Small intestine (tissue), 7 donors: ENCODE data around the gene MAU2. TPM values are rescaled to one million over a fixed set of nuclear protein-coding genes. Genes with fewer than 3 reads are reported as not detected.

ENCODE experiments used
- DNase-seq, 2 donors: peaks; one replicate each; pipeline versions ENCODE4 v3.0.0 to v3.0.0-alpha.2; 2013
- FAIRE-seq: peaks from 2 replicates; lab custom pipeline; 2012; peaks lifted over from hg19 to GRCh38; lab: Jason Lieb, UNC
- H3K27ac ChIP-seq, 3 donors: one replicate each; pipeline ENCODE4 v1.5.1; 2013; ENCODE audit warnings: low read length in 2 of 3, mild to moderate bottlenecking in 2 of 3, control low read depth in 1 of 3, inconsistent platforms in 1 of 3, low read depth in 1 of 3, moderate library complexity in 1 of 3
- H3K27me3 ChIP-seq, 3 donors: one replicate each; pipeline ENCODE4 v1.6.1; 2013; ENCODE audit warnings: low read length in 3 of 3, inconsistent platforms in 1 of 3; ENCODE audit not compliant: control insufficient read depth in 3 of 3, insufficient read depth in 3 of 3
- H3K36me3 ChIP-seq, 3 donors: one replicate each; pipeline ENCODE4 v1.6.1; 2013; ENCODE audit warnings: low read length in 3 of 3, inconsistent platforms in 1 of 3, low read depth in 1 of 3, mild to moderate bottlenecking in 1 of 3, moderate library complexity in 1 of 3; ENCODE audit not compliant: control insufficient read depth in 3 of 3, insufficient read depth in 2 of 3
- H3K4me1 ChIP-seq, 3 donors: one replicate each; pipeline ENCODE4 v1.6.1; 2013; ENCODE audit warnings: low read length in 2 of 3, inconsistent platforms in 1 of 3, low read depth in 1 of 3, mild to moderate bottlenecking in 1 of 3, moderate library complexity in 1 of 3; ENCODE audit not compliant: control insufficient read depth in 3 of 3, insufficient read depth in 2 of 3
- H3K4me3 ChIP-seq, 3 donors: one replicate each; pipeline ENCODE4 v1.5.1; 2013; ENCODE audit warnings: low read length in 3 of 3, control low read depth in 1 of 3, inconsistent platforms in 1 of 3, low read depth in 1 of 3, mild to moderate bottlenecking in 1 of 3, moderate library complexity in 1 of 3
- H3K9me3 ChIP-seq, 2 donors: one replicate each; pipeline ENCODE4 v1.6.1; 2013; ENCODE audit warnings: low read depth in 1 of 2, low read length in 1 of 2; ENCODE audit not compliant: control insufficient read depth in 2 of 2, insufficient read depth in 1 of 2
- WGBS, 3 donors: extraction: QIAGEN DNeasy Blood & Tissue Kit; methylation state at CpG; one replicate each; pipeline ENCODE4 v1.1.7; 2013; 5-methylcytosine and 5-hydroxymethylcytosine counted together
- polyA plus RNA-seq, 4 donors: library from polyadenylated mRNA; stranded (reverse) in 3 of 4; unstranded in 1 of 4; fragments of 200-250 nt in 3 of 4; fragments of 120-200 nt in 1 of 4; gene quantifications; one replicate each; pipeline versions ENCODE4 v1.2.1 to v1.2.3, GENCODE V29; 2013
- donor health status: healthy with polysubstance abuse.
- donor health status: control.
- donor health status: control.
- donor health status: Bipolar disorder and iron deficiency.
- donor health status: healthy.

MAU2 gene
- polyA plus RNA-seq, 4 donors: 11.6 to 51.3 (median 18.6) TPM

DNA sequence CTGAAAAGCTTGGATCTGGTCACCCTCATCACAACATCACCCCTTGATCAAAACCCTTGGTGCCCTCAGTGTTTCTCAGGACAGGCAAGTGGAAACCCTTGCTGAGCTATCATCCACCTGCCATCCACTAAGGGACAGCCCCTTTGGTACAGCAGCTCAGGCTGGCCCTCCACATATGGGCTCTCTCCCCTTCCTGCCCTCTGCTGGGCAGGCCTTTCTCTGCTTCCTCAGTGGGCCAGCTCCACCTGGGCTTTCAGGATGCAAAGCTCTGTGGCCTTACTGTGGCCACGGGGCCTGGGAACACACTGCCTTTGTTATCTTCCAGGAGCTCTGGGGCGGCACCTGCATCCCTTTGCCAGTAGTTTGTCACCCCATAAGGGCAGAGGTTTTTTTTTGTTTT is 5.2 kb upstream of the MAU2 start:
- no peak overlapping the region for H3K4me3 ChIP-seq
- 80 to 94% (median 93%) methylated on average over 2 of the region's 2 CpGs for WGBS, 3 donors
- FAIRE-seq (no peak), DNase-seq (no peak)
- H3K9me3 ChIP-seq: no peaks in the 10 kb centered on the region
- H3K36me3 ChIP-seq: peaks cover 3 to 53% (median 7%) of the 10 kb centered on the region in 3 donors
- peaks cover 0 to 4% (median 3%) of the 10 kb centered on the region in 3 donors for H3K4me1 ChIP-seq
- no peaks in the 10 kb centered on the region for H3K27me3 ChIP-seq
- H3K27ac ChIP-seq: no peak overlapping the region

DNA sequence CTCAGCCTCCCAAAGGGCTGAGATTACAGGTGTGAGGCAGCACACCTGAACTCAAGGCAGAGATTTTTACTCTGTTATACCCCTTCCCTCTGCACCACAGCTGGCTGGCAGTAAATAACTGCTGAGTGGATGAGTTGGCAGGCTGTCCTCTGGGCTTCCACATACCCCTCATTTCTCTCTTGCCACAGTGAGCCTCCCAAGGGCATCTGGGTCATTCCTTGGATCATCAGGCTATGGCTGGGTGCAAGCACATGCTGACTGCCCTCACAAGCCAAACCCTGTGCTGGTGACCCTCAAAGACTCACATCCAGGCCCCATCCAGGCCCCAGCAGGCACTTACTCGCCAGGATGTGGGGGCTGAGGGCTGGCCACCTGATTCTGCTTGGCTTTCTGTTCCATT is 4.5 kb upstream of the MAU2 start:
- FAIRE-seq (no peak), DNase-seq (no peak)
- no peaks in the 10 kb centered on the region for H3K9me3 ChIP-seq
- no peak overlapping the region for H3K27ac ChIP-seq
- H3K4me3 ChIP-seq: no peak overlapping the region
- WGBS, 3 donors: 98 to 100% (median 100%) methylated on average over 1 of the region's 1 CpG
- peaks cover 0 to 4% (median 3%) of the 10 kb centered on the region in 3 donors for H3K4me1 ChIP-seq
- H3K27me3 ChIP-seq: no peaks in the 10 kb centered on the region
- H3K36me3 ChIP-seq: peaks cover 3 to 48% (median 6%) of the 10 kb centered on the region in 3 donors

DNA sequence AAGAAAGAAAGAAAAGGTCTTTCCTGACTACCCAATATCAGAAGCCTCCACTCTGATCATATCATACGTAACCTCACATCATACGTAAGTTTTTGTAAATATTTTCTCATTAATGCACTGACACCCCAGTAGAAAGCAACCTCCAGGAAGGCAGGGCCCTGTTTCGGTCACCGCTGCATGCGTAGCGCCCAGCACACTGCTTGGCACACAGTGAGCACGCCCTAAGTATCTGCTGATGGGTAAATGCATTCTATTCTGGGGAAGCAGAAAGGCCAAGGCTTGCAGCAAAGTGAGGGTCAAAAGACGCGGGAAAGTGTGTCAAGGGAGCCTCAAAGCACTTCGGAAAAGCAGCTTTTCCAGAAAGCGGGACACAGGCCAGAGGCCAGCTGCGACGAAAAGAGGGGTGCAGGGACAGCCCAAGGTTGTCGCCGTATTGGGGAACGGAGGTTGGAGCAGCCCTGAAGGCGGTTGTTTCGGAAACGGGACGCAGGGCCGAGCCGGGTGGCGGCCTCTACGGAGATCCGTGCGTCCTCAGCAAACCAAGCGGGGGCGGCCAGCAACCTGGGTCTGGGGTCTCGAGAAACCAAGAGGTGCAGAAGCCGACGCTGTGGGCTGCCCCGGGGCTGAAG is 783 bp upstream of the MAU2 start:
- FAIRE-seq (no peak), DNase-seq (peak in 1 of 2 donors; percentile 21)
- peaks cover 0 to 4% (median 3%) of the 10 kb centered on the region in 3 donors for H3K4me1 ChIP-seq

DNA sequence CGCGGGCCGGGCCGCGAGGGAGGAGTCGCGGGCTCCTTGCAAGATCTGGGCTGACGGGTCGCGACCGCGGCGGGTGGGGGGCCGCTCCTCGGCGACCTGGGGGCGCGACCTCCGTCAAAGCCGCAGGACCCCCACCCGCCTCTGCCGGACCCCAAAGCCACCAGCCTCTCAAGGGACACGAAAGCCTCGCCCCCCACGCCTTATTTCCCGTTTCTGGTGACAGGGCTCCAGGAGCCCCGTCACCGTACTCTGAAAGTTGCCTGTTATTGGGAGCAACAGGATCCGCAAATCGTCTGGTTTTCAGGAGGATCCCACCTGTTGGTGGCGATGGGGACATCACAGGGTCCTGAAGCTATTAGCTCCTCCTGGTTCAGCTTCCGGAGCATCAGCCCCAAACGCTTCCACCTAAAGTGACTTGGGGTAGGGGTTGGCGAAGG is 530 bp downstream of the MAU2 start:
- FAIRE-seq (no peak), DNase-seq (peak in 1 of 2 donors; percentile 44)
- Histone ChIP-seq H3K4me3 (peak overlapping the region; percentile 80 to 97 (median 93)), H3K36me3 (peaks cover 2 to 40% (median 3%) of the 10 kb centered on the region in 3 donors), H3K27ac (peak overlapping the region; percentile 81 to 97 (median 88)), H3K27me3 (no peaks in the 10 kb centered on the region), H3K4me1 (peaks cover 0 to 4% (median 3%) of the 10 kb centered on the region in 3 donors), H3K9me3 (no peaks in the 10 kb centered on the region)
- 1% methylated on average over 26 to 34 of the region's 34 CpGs for WGBS, 3 donors

More for the DNA sequence above, 783 bp upstream of the MAU2 start:
- Histone ChIP-seq H3K36me3 (peaks cover 2 to 43% (median 3%) of the 10 kb centered on the region in 3 donors), H3K27ac (peak overlapping the region; percentile 81 to 97 (median 88)), H3K9me3 (no peaks in the 10 kb centered on the region), H3K27me3 (no peaks in the 10 kb centered on the region), H3K4me3 (peak overlapping the region; percentile 80 to 97 (median 93))
- 3 to 5% (median 4%) methylated on average over 31 to 32 of the region's 32 CpGs for WGBS, 3 donors

DNA sequence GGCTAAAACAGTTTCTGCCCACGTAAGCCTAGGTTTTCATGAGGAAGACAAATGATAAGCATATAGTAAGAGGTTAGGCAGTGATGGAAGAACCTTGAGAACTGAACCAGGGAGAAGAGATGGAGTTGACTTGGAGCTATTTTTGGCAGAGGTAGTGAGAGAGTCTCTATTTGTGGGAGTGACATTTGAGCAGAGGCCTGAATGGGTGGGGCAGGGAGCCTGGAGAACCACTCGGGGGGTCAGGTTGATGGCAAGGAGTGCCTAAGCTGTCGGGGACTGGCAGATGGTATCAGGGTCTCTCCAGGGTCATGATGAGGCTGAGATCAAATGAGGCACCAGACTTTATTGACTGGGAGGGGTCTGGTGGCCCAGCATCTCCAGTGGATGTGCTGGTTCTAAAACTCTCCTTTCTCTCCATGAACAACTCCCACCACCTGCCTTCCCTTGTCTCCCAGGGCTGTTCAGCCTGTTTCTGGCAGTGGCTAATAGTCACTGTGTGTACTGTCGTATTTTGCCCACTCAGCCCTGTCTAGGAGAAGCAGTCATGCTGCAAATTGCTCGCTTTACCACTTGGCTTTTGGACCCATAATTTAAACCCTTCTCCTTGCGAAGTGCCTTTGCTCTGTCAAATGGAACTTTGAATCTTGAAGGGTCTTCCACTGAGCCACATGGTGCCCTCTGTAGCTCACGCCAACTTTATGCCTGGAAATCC is 3.6 kb downstream of the MAU2 start:
- H3K27me3 ChIP-seq: no peaks in the 10 kb centered on the region
- H3K9me3 ChIP-seq: no peaks in the 10 kb centered on the region
- no peak overlapping the region for H3K27ac ChIP-seq
- FAIRE-seq (no peak), DNase-seq (no peak)
- peaks cover 4 to 50% (median 6%) of the 10 kb centered on the region in 3 donors for H3K36me3 ChIP-seq
- WGBS, 3 donors: 86 to 89% (median 87%) methylated on average over 7 of the region's 7 CpGs
- H3K4me3 ChIP-seq: no peak overlapping the region
- H3K4me1 ChIP-seq: peaks cover 0 to 3% (median 2%) of the 10 kb centered on the region in 3 donors

DNA sequence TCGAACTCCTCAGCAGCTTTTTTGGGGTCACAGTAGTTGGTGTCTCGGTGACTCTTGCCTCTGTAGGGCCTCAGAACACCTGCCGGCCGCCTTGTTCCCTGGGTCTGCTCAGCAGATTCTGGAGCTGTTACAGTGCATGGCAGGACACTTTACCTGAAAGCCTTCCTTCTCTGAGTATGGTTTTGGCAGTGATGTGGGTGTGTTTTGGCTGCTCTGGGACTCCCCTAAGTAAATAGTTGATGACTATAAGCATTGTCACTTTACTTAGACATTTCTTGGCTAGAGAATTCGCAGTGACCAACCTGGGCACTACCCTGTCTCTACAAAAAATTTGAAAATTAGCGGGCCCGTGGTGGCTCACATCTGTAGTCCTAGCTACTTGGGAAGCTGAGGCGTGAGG is 7.0 kb downstream of the MAU2 start:
- Histone ChIP-seq H3K27me3 (no peaks in the 10 kb centered on the region), H3K4me1 (no peaks in the 10 kb centered on the region), H3K4me3 (no peak overlapping the region), H3K36me3 (peaks cover 6 to 79% (median 13%) of the 10 kb centered on the region in 3 donors), H3K27ac (no peak overlapping the region), H3K9me3 (no peaks in the 10 kb centered on the region)
- 94 to 96% (median 95%) methylated on average over 8 of the region's 8 CpGs for WGBS, 3 donors
- no peak for FAIRE-seq
- no peak for DNase-seq

DNA sequence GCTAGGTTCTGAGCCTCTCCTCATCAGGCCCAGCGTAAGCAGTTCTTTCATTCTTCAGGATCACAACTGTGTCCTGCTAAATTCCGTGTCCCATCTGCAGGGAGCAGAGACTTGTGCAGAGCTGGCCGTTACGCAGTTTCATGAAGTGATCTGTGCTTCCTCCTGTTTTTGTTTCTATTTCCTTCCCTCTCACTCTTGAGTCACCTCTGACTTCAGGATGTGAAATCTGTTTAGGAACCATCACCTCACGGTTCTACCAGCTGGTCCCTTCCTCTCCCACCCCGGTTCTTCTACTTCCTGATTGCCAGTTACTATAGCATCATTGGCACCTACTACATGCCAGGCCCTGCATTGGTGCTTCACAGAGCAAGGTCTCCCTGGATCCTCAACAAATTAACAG is 8.5 kb downstream of the MAU2 start:
- 52 to 71% (median 54%) methylated on average over 6 of the region's 6 CpGs for WGBS, 3 donors
- no peaks in the 10 kb centered on the region for H3K27me3 ChIP-seq
- FAIRE-seq (no peak), DNase-seq (no peak)
- H3K9me3 ChIP-seq: no peaks in the 10 kb centered on the region
- no peak overlapping the region for H3K4me3 ChIP-seq
- no peaks in the 10 kb centered on the region for H3K4me1 ChIP-seq
- no peak overlapping the region for H3K27ac ChIP-seq
- peaks cover 6 to 80% (median 13%) of the 10 kb centered on the region in 3 donors for H3K36me3 ChIP-seq

DNA sequence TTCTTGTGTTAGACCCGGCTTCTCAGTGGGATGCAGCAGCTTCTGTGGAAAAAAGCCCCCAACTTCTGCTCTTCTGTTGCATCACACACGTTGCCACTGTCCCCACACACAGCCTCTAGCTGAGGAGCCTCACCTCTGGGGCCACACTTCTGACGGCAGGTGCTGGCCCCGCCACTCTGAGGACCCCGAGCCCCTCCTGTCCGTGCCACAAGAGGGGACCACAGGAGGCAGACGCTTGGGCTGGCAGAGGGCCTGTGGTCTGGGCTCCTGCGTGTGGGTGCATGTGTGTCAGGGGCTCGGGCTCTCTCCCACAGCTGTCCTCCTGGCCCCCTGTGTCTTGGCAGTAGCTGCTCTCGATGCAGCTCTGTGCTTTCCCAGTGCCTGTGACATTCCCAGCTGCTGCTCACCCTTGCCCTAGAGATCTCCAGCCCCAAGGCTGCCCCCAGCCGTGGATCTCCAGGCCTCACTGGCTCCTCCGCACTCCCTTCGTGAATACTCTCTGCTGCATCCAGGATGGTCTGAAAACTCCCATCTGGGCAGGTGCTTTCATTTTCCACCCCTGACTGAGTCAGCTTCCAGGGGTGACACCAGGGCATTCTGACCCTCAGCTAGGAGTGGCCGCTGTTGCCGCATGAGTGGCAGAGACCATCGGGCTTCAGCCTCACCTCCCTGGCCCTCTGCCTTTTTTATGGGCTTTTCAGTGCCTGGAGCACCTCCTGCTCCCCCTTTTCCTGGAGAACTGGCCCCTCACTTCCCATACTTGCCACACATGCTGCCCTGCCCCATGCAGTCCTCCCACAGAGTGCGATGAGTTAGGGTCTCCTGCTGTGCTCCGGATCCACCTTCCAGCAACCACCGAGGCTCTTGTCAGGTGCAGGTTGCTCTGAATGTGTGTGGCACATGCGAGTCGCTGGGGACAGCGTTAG is 13.7 kb downstream of the MAU2 start:
- H3K27ac ChIP-seq: peak overlapping the region in 2 of 3 donors; percentile 90 to 92
- no peak overlapping the region for H3K4me3 ChIP-seq
- WGBS, 3 donors: 44 to 75% (median 62%) methylated on average over 21 to 22 of the region's 22 CpGs
- H3K9me3 ChIP-seq: no peaks in the 10 kb centered on the region
- H3K4me1 ChIP-seq: no peaks in the 10 kb centered on the region
- no peaks in the 10 kb centered on the region for H3K27me3 ChIP-seq
- peak in 1 of 2 donors; percentile 61 for DNase-seq
- FAIRE-seq: no peak
- peaks cover 7 to 98% (median 17%) of the 10 kb centered on the region in 3 donors for H3K36me3 ChIP-seq
